Measurements from ENCODE around the gene TRPM3. TPM values are rescaled to one million over a fixed set of nuclear protein-coding genes. Genes with fewer than 3 reads are reported as not detected.

Gene TRPM3
- total and polyA plus RNA-seq, 12 donors, result 0.27 to 5.3 (median 1.8) TPM

- intact Hi-C loops (cut with DNase I), result no loop called here
- no peaks in the 10 kb centered on the region for H3K36me3 ChIP-seq (replicated peaks in 1 of 2)
- WGBS, 4 donors, result 28 to 82% (median 50%) methylated on average over 1 of the region's 1 CpG
- no peak for DNase-seq
- no peak overlapping the region for H3K27ac ChIP-seq
- H3K4me1 ChIP-seq (replicated peaks in 1 of 2), result no peaks in the 10 kb centered on the region
- H3K27me3 ChIP-seq, result no peaks in the 10 kb centered on the region
- TF ChIP-seq POLR2A (IDR thresholded peaks at IDR 0.05) (no peak), CTCF (IDR thresholded peaks at IDR 0.05) (no peak)
- no peaks in the 10 kb centered on the region for H3K9me3 ChIP-seq (replicated peaks in 1 of 3)
- no peak overlapping the region for H3K4me3 ChIP-seq
These were observed 219.2 kb downstream of the TRPM3 start for GRCh38 chr9:70902171-70902570.

GRCh38 chr9:70901746-70902145 is 219.7 kb downstream of the TRPM3 start:
- intact Hi-C loops (cut with DNase I), result no loop called here
- WGBS, 4 donors, result 82 to 87% (median 85%) methylated on average over 1 of the region's 1 CpG
- Histone ChIP-seq H3K27me3 (no peaks in the 10 kb centered on the region), H3K4me3 (no peak overlapping the region), H3K36me3 (replicated peaks in 1 of 2) (no peaks in the 10 kb centered on the region), H3K4me1 (replicated peaks in 1 of 2) (no peaks in the 10 kb centered on the region), H3K9me3 (replicated peaks in 1 of 3) (no peaks in the 10 kb centered on the region), H3K27ac (no peak overlapping the region)
- TF ChIP-seq CTCF (IDR thresholded peaks at IDR 0.05) (no peak), POLR2A (IDR thresholded peaks at IDR 0.05) (no peak)
- DNase-seq, result no peak

- intact Hi-C loops (cut with DNase I), result no loop called here
- no peaks in the 10 kb centered on the region for H3K36me3 ChIP-seq (replicated peaks in 1 of 2)
- no peak for DNase-seq
- TF ChIP-seq CTCF (IDR thresholded peaks at IDR 0.05), result no peak
- no peak for TF ChIP-seq POLR2A (IDR thresholded peaks at IDR 0.05)
- no peaks in the 10 kb centered on the region for H3K27me3 ChIP-seq
- no peak overlapping the region for H3K27ac ChIP-seq
- H3K4me1 ChIP-seq (replicated peaks in 1 of 2), result no peaks in the 10 kb centered on the region
- no peak overlapping the region for H3K4me3 ChIP-seq
- H3K9me3 ChIP-seq (replicated peaks in 1 of 3), result no peaks in the 10 kb centered on the region
These were observed 220.4 kb downstream of the TRPM3 start for GRCh38 chr9:70901013-70901412.

GRCh38 chr9:70893580-70894122 is 227.8 kb downstream of the TRPM3 start:
- no peaks in the 10 kb centered on the region for H3K4me1 ChIP-seq (replicated peaks in 1 of 2)
- H3K27ac ChIP-seq, result no peak overlapping the region
- DNase-seq, result no peak
- intact Hi-C loops (cut with DNase I), result no loop called here
- no peaks in the 10 kb centered on the region for H3K9me3 ChIP-seq (replicated peaks in 1 of 3)
- TF ChIP-seq POLR2A (IDR thresholded peaks at IDR 0.05), result no peak
- TF ChIP-seq CTCF (IDR thresholded peaks at IDR 0.05), result no peak
- no peak overlapping the region for H3K4me3 ChIP-seq
- WGBS, 4 donors, result 85 to 89% (median 88%) methylated on average over 4 of the region's 4 CpGs
- no peaks in the 10 kb centered on the region for H3K36me3 ChIP-seq (replicated peaks in 1 of 2)
- H3K27me3 ChIP-seq, result no peaks in the 10 kb centered on the region

All from adrenal gland (tissue), 12 donors.